ENCODE results near the gene MYRF. TPM values are rescaled to one million over a fixed set of nuclear protein-coding genes. Genes with fewer than 3 reads are reported as not detected.

The MYRF gene
- total and polyA plus RNA-seq, 2 of the 13 experiments (the other 11 are each of a cell fraction or from before 2014, with no cell fraction given) = 10.2 to 25.9 TPM

DNA sequence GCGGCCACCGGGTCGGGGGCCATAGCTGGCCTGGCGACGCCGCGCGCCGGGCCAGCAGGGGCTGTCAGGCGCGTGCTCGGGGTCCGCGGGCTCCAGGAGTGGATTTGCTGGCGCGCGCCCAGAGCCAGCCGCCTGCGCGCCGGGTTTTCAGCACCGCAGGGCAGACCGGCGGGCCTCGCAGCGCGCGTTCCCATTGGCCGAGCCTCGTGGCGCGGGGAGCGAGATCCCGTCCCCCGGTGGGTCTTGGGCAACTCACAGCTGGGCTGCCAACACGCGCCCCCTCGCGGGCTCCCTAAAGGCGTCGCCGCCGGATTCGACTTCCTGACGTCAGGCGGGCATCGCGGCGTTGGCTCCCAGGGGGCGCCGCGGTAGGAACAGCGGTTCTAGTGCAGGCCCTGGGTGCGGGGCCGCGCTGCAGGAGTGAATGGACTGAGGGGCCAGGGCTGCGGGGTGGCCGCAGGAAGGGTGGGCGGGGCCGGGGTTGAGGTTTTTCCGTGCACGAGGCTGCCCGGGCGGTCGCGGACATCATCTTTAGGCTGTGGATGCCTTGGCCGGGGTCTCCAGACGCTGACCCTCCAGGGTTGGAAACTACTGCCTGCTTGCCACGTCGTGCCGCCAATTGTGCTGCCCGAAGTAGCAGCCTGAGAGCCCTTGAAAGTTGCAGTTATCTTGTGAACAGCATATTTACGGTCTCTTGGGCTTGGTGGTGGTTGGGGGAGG, 64.5 kb downstream of the MYRF start, which contains the start of gene FADS1 (continued):
- TF ChIP-seq SMAD3 (CRISPR knock-in tag; IDR thresholded peaks at IDR 0.05) (peak; percentile 81; the same call in 1 of the 2 replicates), SPEN (CRISPR knock-in tag; IDR thresholded peaks at IDR 0.05; ENCODE audit: low read depth) (peak; percentile 93), DR1 (CRISPR knock-in tag; IDR thresholded peaks at IDR 0.05) (peak; percentile 79), LCORL (IDR thresholded peaks at IDR 0.05) (no peak), LCORL (CRISPR knock-in tag; IDR thresholded peaks at IDR 0.05) (peak; percentile 88), ZNF101 (CRISPR knock-in tag; IDR thresholded peaks at IDR 0.05; ENCODE audit: borderline replicate concordance, low read depth) (0 out of 2 replicates have a peak, but pooled peaks have one; percentile 80), ZC3H4 (CRISPR knock-in tag; IDR thresholded peaks at IDR 0.05; ENCODE audit: borderline replicate concordance) (no peak), EED (CRISPR knock-in tag; IDR thresholded peaks at IDR 0.05) (peak; percentile 94), SOX6 (IDR thresholded peaks at IDR 0.05) (no peak), SOX6 (CRISPR knock-in tag; IDR thresholded peaks at IDR 0.05) (peak; percentile 74), TARDBP (CRISPR knock-in tag; IDR thresholded peaks at IDR 0.05) (0 out of 2 replicates have a peak, but pooled peaks have one; percentile 60), EHMT2 (IDR thresholded peaks at IDR 0.05; ENCODE audit: borderline replicate concordance, low read depth, low read length) (no peak), MAFK (conservative IDR thresholded peaks at IDR 0.05 in 1 of 2, IDR thresholded peaks at IDR 0.05 in 1 of 2; ENCODE audit: low read length in 2 of 2) (no peak), ZKSCAN8 (CRISPR knock-in tag; IDR thresholded peaks at IDR 0.05; ENCODE audit: borderline replicate concordance) (peak; percentile 25; the same call in 1 of the 2 replicates), SAFB2 (CRISPR knock-in tag; IDR thresholded peaks at IDR 0.05; ENCODE audit: borderline replicate concordance, low read depth) (peak; percentile 85), STAG1 (CRISPR knock-in tag; IDR thresholded peaks at IDR 0.05) (peak; percentile 47), HNF4G (IDR thresholded peaks at IDR 0.05; ENCODE audit: borderline replicate concordance, low read depth, low read length) (no peak), HNF4G (CRISPR knock-in tag; IDR thresholded peaks at IDR 0.05; ENCODE audit: borderline replicate concordance, low read depth) (0 out of 2 replicates have a peak, but pooled peaks have one; percentile 45)
- TF ChIP-seq, protein P1, sequence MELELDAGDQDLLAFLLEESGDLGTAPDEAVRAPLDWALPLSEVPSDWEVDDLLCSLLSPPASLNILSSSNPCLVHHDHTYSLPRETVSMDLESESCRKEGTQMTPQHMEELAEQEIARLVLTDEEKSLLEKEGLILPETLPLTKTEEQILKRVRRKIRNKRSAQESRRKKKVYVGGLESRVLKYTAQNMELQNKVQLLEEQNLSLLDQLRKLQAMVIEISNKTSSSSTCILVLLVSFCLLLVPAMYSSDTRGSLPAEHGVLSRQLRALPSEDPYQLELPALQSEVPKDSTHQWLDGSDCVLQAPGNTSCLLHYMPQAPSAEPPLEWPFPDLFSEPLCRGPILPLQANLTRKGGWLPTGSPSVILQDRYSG (CRISPR knock-in tag; IDR thresholded peaks at IDR 0.05) = 0 out of 2 replicates have a peak, but pooled peaks have one; percentile 40
- TF ChIP-seq, protein P2, sequence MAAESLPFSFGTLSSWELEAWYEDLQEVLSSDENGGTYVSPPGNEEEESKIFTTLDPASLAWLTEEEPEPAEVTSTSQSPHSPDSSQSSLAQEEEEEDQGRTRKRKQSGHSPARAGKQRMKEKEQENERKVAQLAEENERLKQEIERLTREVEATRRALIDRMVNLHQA (CRISPR knock-in tag; IDR thresholded peaks at IDR 0.05) = no peak
- TF ChIP-seq, protein P3, sequence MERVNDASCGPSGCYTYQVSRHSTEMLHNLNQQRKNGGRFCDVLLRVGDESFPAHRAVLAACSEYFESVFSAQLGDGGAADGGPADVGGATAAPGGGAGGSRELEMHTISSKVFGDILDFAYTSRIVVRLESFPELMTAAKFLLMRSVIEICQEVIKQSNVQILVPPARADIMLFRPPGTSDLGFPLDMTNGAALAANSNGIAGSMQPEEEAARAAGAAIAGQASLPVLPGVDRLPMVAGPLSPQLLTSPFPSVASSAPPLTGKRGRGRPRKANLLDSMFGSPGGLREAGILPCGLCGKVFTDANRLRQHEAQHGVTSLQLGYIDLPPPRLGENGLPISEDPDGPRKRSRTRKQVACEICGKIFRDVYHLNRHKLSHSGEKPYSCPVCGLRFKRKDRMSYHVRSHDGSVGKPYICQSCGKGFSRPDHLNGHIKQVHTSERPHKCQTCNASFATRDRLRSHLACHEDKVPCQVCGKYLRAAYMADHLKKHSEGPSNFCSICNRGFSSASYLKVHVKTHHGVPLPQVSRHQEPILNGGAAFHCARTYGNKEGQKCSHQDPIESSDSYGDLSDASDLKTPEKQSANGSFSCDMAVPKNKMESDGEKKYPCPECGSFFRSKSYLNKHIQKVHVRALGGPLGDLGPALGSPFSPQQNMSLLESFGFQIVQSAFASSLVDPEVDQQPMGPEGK (CRISPR knock-in tag; IDR thresholded peaks at IDR 0.05) = peak; percentile 86
- TF ChIP-seq, protein P4, sequence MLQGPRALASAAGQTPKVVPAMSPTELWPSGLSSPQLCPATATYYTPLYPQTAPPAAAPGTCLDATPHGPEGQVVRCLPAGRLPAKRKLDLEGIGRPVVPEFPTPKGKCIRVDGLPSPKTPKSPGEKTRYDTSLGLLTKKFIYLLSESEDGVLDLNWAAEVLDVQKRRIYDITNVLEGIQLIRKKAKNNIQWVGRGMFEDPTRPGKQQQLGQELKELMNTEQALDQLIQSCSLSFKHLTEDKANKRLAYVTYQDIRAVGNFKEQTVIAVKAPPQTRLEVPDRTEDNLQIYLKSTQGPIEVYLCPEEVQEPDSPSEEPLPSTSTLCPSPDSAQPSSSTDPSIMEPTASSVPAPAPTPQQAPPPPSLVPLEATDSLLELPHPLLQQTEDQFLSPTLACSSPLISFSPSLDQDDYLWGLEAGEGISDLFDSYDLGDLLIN (CRISPR knock-in tag; IDR thresholded peaks at IDR 0.05; ENCODE audit: borderline replicate concordance) = 0 out of 2 replicates have a peak, but pooled peaks have one; percentile 68
- TF ChIP-seq, protein P5, sequence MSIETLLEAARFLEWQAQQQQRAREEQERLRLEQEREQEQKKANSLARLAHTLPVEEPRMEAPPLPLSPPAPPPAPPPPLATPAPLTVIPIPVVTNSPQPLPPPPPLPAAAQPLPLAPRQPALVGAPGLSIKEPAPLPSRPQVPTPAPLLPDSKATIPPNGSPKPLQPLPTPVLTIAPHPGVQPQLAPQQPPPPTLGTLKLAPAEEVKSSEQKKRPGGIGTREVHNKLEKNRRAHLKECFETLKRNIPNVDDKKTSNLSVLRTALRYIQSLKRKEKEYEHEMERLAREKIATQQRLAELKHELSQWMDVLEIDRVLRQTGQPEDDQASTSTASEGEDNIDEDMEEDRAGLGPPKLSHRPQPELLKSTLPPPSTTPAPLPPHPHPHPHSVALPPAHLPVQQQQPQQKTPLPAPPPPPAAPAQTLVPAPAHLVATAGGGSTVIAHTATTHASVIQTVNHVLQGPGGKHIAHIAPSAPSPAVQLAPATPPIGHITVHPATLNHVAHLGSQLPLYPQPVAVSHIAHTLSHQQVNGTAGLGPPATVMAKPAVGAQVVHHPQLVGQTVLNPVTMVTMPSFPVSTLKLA (IDR thresholded peaks at IDR 0.05) = peak; percentile 66

All from HepG2 (cell line).